ENCODE data around the gene FNDC11.

The FNDC11 gene

DNA sequence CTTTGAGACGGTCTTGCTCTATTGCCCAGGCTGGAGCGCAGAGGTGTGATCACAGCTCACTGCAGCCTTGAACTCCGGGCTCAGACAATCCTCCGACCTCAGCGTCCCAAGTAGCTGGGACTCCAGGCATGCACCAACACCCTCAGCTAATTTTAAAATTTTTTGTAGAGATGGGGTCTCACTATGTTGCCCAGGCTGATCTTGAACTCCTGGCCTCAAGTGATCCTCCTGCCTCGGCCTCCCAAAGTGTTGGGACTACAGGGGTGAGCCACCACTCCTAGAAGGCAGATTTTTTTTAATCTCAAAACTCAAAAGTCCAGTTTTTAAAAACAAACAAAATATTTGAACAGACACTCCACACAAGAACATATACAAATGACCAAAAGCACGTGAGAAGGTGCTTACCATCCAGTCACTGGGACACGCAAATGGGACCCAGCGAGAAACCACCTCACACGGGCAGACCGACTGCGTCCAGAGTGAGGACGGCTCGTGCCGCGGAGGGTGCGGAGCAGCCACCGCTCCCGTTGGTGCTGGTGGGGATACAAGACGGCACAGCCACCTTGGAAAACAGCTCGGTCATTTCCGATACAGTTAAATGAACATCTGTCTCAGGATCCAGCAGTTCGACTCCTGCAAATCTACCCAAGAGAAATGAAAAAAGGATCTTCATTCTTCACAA, 28.6 kb downstream of the FNDC11 start:
- DNase-seq = no peak

DNA sequence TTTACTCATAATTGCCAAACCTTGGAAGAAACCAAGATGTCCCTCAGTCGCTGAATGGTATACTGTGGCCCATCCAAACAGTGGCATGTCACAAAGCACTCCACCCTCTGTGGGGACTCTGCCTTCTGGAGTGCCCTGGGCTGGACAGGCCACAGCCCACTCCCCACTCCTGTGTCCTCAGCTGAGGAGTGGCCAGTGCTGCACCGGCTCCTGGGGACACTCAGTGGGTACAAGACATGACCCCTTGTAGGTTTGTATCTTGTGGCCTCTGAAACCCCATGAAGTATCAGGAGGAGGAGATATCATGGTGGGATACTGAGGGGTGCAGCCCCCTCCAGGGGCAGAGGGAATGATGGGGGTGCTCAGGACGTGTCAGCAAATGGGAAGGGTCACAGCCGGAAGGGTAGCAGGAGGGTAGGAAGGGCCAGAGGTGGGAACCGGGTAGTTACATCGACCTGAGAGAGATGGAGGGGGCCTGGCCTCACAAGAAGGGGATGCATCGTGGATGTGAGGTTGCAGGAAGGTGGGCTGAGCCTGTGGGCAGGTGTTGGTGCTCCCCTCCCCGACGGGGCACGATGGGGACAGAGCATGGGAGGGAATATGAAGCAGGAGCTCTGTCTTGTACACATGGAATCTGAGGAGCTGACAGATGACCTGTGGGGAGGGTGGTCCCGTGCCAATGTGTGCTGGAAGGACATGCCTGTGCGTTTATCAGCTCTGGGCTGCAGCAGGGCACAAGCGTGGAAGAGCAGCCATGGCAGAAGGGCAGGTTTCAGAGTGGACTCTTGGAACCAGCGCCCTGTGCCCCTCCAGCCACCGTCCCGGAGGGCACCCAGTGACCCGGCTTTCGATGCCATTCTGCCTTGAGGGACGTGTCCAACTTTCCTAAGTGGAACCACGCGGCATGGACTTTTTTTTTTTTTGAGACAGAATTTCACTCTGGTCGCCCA, 31.9 kb downstream of the FNDC11 start:
- DNase-seq = no peak

DNA sequence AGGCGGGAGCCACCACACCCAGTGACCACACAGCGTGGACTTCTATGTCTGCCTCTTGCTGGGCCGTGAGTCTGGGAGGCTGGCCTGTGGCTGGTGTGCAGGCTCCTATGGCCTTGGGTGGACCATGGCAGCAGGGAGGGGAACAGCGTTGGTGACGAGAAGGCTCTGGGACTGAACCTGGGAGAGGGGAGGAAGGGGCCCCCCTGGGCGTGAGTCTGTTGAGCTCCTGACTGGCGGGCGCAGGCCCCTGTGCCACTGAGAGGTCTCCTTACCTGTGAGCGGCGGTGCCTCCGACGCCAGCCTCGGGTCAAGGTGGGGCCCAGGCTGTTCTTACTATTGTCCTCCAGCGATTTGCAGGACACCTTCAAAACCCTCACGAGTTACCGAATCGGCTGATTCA, 32.8 kb downstream of the FNDC11 start:
- DNase-seq = no peak

DNA sequence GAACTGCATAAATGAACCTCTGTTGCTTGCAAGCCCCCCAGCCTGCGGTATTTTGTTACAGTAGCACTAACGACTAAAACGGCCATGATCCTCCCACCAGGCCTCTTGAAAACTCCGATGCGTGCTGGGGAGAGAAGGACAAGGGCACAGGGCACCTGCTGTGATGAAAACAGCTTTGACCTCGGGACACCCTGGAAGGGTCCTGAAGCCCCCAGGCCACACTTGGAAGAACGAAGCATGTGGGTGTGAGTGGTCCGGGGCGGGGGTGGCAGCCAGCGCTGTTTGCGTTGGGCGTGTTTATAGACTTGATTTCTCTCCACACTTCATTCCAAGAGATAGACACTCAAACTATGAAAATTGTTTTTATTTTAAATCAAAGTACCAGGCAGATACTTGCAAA, 33.3 kb downstream of the FNDC11 start:
- no peak for DNase-seq

DNA sequence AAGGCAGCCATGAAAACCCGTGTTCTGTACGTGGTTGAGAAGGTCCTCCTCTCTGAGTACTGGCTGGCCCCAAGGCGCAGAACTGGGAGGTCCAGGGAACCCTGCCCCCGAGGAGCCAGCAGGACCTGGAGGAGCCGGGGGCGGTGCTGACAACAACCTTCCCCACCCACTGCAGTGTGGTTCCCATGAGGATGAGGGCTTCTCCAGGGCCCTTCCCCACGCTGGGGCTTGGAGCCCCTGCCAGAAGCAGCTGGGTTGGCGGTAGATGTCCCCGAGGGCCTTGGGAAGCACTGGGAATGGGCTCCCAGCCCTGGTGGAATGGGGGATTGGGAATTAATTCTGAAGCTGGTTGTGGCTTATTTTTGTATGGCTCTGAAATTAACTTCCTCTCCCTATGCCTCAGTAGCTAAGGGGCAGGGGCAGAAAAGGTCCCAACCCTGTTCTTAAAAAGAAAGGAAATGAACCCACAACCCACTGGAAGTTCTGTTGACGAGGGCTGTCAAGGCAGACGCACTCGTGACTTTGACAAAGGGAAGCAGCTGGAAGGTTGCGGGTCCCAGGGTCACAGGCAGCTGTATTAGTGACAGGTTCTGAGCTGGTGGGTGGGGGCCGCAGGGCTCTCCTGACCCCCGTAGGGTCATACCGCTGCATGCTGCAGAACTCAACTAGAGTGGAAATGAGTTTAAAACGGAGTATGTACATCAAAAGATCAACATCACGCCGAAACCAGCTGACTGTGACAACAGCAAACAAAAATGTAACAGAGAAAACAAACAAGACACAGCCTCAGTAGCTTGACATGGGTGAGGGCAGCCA, 34.0 kb downstream of the FNDC11 start:
- no peak for DNase-seq

DNA sequence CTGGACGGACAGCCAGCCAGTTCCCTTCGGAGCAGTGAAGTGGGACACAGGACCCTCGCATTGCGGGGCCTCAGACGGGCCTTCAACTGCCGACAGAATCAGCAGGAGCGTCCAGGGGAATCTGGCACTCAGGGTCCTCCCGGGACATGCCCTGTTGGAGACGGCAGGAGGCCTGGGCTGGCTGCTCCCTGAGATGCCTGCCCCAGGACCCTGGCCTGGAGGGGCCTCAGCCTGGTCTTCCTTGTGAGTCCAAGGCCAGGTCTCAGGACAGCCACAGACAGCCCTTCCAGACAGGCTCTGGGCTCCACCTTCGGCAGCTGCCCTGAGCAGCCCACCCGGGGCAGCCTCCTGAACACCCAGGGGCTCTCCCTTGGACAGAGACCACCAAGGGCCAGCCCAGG, 34.7 kb downstream of the FNDC11 start:
- no peak for DNase-seq

DNA sequence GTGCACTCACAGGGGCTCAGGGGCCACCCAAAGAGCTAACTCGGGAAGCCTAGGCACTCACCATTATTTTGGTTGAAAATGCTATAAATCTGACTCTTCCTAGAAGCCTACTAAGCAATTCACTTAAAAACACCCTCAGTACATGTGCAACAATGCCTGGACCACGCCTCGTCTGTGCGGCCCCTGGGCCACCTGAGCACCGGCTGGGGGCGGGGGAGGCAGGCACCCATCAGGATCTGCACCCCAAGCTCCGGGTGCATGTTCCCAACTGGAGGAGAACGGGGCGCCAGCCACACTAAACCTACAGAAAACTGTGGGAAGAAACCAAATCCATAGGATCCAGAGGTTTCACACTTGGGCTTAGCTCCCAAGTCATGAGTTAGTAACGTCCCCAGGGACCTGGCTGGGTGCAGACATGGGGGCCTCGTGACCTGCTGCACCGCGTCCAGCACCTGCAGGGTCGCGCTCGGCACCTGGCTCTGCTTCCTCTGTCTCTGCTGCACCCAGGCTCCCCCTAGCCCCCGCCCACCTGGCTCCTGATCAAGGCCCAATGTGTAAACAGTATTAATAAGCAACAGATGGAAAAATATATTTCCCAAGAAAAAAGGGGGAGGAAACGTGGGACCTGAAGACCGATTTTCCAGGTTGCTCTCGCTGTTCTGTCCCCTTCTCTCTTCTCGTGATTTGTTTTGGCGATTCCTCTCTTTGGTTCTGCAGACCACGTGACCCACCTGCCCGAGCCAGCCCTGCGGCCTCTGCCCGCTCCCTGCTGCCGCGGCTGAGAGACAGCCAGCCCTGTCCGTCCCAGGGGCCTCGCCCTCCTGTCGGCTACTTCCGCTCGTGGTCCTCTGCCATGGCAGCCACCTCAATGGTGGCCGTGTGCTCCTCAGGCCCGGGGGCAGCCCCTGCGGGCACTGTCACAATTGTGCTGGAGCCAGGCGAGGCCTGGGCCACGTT, 35.6 kb downstream of the FNDC11 start:
- no peak for DNase-seq

DNA sequence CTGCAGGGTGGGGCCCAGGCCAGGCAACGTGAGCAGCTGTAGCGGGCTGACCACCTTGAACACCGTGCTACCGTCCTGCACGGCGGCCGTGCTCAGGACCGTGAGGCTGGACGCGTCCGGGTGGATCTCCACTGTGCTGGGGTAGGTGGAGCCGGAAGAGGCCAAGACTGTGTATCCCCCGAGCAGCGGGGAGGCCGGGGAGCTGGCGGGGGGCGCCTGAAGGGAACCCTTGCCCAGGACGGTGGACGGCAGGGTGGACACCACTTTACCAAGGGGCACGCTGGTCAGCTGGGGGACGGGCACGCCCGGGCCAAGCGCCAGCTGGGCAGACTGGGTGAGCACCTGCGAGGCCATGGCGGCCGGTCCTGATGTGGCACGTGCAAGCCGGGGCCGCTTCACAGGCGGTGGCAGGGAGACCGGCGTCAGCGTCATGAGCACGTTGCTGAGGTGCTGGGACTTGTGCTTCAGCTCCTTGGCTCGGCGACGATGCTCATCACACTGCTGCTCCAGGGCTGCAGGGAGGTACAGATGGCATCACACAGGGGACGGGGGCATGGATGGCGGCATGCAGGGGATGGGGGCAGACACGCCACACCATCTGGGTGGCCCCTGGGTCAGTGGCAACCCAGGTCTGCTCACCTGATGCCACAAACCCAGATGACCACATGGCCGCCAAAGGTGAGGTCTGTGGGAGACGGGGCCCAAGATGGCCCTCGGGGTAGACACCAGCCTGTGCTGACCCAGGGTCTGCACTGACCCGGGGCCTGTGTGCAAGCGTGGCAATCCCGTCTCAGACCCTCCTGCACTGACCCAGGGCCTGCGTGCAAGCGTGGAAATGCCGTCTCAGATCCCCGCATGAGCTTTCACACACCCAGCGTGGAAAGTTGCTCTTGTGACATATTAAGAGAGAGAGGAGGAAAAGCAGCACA, 36.5 kb downstream of the FNDC11 start:
- DNase-seq = no peak

DNA sequence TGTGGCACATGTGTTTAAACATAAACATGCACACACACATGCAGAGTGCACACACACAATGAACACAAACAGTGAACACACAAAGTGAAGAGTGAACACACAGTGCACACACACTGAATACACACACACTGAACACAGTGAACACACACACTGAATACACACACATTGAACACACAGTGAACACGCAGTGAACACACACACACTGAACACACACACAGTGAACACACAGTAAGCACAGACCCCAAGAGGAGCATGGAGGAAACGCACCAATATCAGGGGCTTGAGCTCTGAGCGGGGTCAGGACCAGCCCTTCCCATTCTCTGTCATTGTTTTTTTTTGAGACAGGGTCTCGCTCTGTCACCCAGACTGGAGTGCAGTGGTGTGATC, 37.2 kb downstream of the FNDC11 start:
- DNase-seq = no peak

DNA sequence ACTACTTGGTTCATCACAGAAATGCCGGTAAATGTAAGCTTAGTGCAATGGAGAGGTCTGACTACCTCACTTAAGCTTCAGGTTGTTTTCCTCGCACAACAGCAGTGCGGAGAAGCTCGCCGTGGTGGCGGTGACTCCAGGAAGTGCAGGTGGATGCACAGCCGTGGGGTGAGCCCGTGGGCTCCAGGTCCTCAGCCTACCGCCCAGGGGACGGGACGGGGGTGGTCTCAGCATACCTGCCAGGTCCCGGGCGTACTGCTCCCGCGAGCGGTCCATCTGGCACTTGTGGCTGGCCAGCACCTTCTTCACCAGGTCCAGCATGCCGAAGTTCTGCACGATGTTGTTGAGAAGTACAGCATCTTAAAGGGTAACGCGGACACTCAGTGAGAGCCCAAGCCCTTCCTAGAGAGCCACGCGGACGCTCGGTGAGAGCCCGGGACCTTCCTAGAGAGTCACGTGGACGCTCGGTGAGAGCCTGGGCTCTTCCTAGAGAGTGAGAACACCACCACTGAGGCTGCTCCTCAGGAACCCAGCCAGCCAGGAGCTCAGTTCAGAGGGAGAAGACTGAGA, 37.9 kb downstream of the FNDC11 start:
- DNase-seq = no peak

DNA sequence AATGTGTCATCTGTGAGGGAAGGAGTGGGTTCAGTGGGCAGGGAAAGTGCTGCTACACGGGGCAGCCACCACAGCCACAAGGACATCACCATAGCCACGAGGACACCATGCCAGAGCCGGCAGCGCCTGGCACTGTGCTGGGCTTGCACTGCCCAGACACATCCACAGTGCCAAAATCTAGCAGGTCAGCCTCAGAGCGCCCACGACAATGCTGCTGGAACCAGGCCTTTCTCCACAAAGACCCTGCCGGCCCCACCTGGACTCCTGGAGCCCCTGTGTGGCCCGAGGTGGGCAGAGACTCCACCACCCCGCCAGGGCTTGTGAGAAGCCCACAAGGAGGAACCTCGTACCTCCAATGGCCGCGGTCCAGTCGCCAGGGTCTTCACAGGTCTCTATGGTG, 38.7 kb downstream of the FNDC11 start:
- DNase-seq = no peak

DNA sequence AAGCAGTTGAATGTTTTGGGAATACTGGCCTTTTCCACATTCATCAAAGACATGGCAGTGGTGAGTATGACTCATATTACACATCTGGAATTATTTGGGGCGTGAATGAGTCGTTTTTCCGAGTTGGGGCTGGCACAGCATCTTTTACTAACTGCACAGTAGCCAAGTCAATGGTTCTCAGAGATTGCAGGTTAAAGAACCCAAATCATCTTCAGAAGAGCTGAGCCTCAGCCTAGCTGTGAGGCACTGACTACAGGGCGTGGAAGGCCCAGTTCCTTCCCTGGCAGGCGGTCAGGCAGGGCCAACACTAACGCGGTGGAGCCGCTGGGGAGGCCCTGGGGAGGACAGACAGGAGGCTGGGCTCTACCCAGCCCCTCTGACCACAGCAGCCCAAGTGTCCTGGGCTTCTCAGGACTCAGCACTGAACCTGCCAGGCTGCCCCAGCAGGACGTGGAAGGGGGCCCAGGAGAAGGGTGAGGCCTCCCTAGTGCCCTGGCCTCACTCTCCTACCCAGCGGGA, 40.1 kb downstream of the FNDC11 start:
- no peak for DNase-seq

DNA sequence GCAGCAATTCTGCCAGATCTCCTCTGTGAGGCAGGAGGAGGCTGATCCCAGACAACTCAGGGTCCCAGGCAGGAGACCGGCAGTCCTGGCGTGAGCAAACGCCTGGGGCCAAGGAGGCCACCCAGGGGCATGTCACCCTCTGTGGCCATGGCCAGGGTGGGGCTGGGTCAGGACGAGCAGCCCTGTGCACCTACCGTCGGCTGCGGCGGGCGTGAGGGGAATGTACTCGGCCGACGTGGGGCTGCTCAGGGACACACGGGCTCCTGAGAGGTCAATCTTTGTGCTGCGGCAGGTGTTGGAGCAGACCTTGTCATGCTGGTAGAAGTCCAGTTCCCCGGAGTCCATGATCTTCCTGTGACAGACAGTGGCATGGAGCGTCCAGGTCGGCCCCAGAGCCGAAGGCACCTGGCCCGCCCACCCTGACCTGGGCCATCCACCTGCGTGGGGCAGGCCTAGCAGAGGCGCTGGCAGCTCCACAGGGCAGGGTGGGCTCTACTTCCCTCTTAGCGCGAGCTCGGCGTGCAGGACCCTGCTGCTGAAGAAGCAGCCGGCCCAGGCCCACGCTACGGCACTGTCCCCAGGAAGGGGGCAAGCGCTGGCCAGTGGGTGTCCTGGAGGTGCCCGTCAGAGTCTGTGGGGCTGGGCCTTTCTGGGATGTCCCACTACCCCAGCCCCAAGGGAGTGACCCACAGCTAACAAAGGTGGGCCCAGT, 41.6 kb downstream of the FNDC11 start:
- no peak for DNase-seq

DNA sequence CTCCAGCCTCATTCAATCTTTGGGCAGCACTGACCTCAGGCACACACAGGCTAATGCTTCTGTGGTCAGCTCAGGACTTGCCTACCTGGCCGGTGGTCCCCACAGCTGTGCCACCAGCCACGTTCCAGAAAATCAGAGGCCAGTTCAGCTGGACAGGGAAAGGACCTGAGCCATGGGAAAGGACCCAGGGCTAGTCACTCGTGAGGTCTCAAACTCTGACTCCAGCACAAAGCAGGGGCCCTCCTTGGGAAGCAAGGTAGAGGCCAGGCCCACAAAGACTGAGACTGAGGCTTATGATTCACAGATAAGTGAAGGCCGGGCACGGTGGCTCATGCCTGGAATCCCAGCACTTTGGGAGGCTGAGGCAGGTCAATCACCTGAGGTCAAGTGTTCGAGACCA, 42.5 kb downstream of the FNDC11 start:
- DNase-seq = no peak

DNA sequence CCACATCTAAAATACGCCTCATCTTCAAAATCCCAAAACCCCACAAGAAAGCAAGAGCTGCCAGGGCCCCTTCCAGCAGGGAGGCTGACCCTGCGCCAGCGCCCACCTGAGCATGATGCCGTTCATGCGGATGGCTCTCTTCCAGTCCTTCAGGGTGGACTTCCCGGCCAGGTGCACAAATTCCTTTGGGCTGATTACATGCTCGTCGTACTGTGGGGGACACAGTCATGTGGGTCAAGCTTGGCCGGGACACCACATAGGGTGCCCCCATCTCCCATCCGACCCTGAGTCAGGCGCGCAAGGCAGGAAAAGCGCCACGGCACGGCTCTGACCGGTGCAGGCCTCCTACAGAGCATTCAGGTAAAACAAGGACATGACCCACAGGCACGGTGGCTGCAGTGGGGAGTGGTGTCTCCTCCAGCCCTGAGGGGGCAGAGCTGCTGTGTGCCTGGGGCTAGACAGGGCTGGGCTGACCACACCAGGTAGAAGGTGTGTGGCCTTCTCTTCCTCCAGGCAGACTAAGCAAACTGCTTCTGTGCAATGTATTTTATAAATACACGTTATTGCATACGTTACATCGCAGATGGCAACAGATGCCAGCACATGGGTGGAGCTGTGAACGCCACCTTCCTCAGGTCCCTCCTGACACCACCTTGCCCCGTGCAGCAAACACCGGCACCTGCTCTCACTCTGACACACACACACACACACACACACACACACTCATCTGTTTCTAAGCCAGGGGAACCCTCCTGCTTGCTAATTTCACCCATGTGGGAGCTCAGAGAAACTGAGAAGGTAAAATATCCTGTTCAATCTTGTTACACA, 43.9 kb downstream of the FNDC11 start:
- no peak for DNase-seq

DNA sequence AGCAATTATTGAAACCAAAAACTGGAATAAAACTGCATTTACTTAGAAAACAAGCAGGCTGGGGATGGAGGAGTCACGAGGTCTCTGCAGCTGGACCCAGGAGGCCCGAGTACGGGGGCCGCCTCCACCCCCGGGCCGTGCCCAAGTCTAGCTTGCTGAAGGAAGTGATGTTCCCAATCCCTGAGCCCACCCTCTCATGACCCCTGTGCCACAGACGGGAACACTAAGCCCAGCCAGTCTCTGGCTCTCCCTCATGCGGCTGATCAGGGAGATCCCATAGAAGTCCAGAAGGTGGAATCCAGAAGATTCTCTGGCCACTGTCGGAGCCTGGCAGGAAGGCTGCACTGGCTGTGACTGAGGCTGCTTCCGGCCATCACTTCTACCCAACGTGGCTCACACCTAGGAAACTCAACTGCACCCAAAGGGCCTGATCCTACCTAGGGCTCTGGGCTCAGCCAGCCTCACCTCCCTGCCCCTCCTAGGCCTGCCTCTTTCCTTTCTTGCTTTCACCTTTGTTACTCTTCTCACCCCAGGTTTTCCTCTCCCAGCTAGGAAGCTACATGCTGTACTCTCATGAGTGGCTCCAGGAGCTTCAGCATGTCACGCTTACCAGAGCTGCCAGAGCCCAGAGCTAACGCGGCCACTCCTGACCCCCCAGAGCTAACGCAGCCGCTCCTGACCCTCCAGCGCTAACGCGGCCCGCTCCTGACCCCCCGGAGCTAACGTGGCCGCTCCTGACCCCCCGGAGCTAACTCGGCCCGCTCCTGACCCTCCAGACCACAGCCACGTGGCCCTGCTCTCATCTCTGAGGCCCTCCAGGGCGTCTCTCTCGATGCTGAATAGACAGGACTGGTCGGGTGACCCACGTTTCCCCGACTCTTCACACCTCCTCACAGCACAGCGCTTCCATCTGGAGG, 44.8 kb downstream of the FNDC11 start:
- no peak for DNase-seq

DNA sequence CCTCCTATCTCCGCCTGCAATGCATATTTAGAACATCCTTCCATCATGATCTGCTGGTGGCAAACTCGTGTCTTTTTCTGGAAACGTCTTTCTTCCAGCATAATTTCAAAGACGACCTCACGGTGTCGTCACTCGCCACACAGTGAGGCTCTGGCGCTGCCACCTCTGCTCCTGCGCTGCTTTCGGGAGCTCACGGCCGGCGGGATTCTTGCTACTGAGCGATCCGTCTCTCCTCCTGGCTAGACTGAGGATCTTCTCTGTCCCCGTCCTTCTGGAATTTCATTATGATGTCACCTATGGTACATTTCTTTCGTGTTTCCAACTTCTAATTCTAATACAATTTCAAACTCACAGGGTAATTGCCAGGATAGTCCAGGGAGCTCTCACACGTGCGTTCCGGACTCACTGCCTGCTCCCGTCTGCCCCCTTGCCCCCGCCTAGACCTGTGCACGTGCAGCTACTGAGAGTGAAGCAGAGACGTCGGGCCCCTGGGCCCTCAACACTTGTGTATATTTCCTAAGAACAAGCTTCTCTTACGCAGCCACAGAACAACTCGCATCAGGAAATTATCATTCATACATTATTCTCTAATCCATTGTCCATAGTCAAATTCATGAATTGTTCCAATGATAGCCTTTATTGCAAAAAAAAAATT, 45.6 kb downstream of the FNDC11 start:
- no peak for DNase-seq

All from NCI-H446 (cell line).